GM23338 (cell line): ENCODE results near the gene GAS6. TPM values are rescaled to one million over a fixed set of nuclear protein-coding genes. Genes with fewer than 3 reads are reported as not detected.
A peak's percentile ranks its signal among the peaks of the same experiment; 100 is the strongest.
"Not testable (repeated sequence)": the region's sequence is repeated elsewhere in the genome, so short reads cannot be mapped to it uniquely, and the experiment has no call there.

Experiments
- ATAC-seq: fragments of 200-7000 bp; cut with Tn5 transposase; 3 replicates; pipeline ENCODE4 v1.9.1; 2020
- DNase-seq: peaks from one replicate; pipeline ENCODE4 v3.0.0-alpha.2; 2015; ENCODE audit warnings: low spot score
- H2AFZ ChIP-seq: fragments of 200-600 bp; sonication (generic); 2 replicates; pipeline ENCODE4 v1.8.0; 2016; ENCODE audit warnings: antibody characterized with exemption, mild to moderate bottlenecking, moderate library complexity
- H3F3A ChIP-seq: fragments of 200-600 bp; sonication (generic); replicated peaks from 2 replicates; pipeline ENCODE4 v1.8.0; 2017; ENCODE audit warnings: antibody characterized with exemption, mixed run types, low read depth
- H3K27ac ChIP-seq: fragments of 200-600 bp; sonication (generic); 2 replicates; pipeline ENCODE4 v1.6.1; 2016; ENCODE audit warnings: low read depth
- H3K27me3 ChIP-seq: fragments of 200-600 bp; sonication (generic); 2 replicates; pipeline ENCODE4 v1.8.0; 2016; ENCODE audit warnings: mild to moderate bottlenecking, mixed run types, moderate library complexity; ENCODE audit not compliant: insufficient read depth
- H3K36me3 ChIP-seq: fragments of 200-600 bp; sonication (generic); 2 replicates; pipeline ENCODE4 v1.8.0; 2016; ENCODE audit warnings: mild to moderate bottlenecking; ENCODE audit not compliant: insufficient read depth
- H3K4me1 ChIP-seq: fragments of 200-600 bp; sonication (generic); 2 replicates; pipeline ENCODE4 v1.8.0; 2016; ENCODE audit warnings: mild to moderate bottlenecking, moderate library complexity; ENCODE audit not compliant: insufficient read depth
- H3K4me2 ChIP-seq: fragments of 200-600 bp; sonication (generic); 2 replicates; pipeline ENCODE4 v1.7.1; 2017; ENCODE audit warnings: mixed run types
- H3K4me3 ChIP-seq: fragments of 200-600 bp; sonication (generic); 2 replicates; pipeline ENCODE4 v1.6.1; 2016; ENCODE audit warnings: mixed run types
- H3K79me2 ChIP-seq: fragments of 200-600 bp; sonication (generic); replicated peaks from 2 replicates; pipeline ENCODE4 v1.8.0; 2017; ENCODE audit warnings: mild to moderate bottlenecking; ENCODE audit not compliant: insufficient read depth
- H3K9me2 ChIP-seq: fragments of 200-600 bp; sonication (generic); 2 replicates; pipeline ENCODE4 v1.8.0; 2017; ENCODE audit not compliant: insufficient read depth
- H4K20me1 ChIP-seq: fragments of 200-600 bp; sonication (generic); replicated peaks from 2 replicates; pipeline ENCODE4 v1.8.0; 2017; ENCODE audit warnings: mild to moderate bottlenecking; ENCODE audit not compliant: insufficient read depth
- H3K27ac Mint-ChIP-seq: 2 replicates; pipeline ENCODE4 v1.8.0; 2020; ENCODE audit warnings: inconsistent platforms, mild to moderate bottlenecking, moderate library complexity, mixed read lengths
- H3K27me3 Mint-ChIP-seq: 3 replicates; pipeline ENCODE4 v1.8.0; 2022; ENCODE audit warnings: low read depth, mild to moderate bottlenecking, moderate library complexity, mixed read lengths, inconsistent platforms; ENCODE audit not compliant: insufficient read depth, poor library complexity
- H3K36me3 Mint-ChIP-seq: 3 replicates; pipeline ENCODE4 v1.8.0; 2021; ENCODE audit warnings: low read depth, mild to moderate bottlenecking, inconsistent platforms, moderate library complexity, mixed read lengths
- H3K4me1 Mint-ChIP-seq: 3 replicates; pipeline ENCODE4 v1.8.0; 2020; ENCODE audit warnings: mild to moderate bottlenecking, inconsistent platforms, mixed read lengths
- H3K4me3 Mint-ChIP-seq: 3 replicates; pipeline ENCODE4 v1.8.0; 2021; ENCODE audit warnings: moderate library complexity, mild to moderate bottlenecking, inconsistent platforms, mixed read lengths
- H3K9me3 Mint-ChIP-seq: 3 replicates; pipeline ENCODE4 v1.8.0; 2020; ENCODE audit warnings: moderate library complexity, mild to moderate bottlenecking, inconsistent platforms, mixed read lengths
- CREB1 ChIP-seq: fragments of 250-450 bp; sonication (Bioruptor Pico); IDR thresholded peaks from 2 replicates; pipeline ENCODE4 v1.5.0; 2020; ENCODE audit warnings: low read depth, mild to moderate bottlenecking, moderate library complexity
- EZH2 ChIP-seq: fragments of 200-600 bp; sonication (generic); IDR thresholded peaks from one replicate; pipeline ENCODE4 v1.8.0; 2017; ENCODE audit warnings: antibody characterized with exemption, mild to moderate bottlenecking, low read depth; ENCODE audit not compliant: unreplicated experiment
- EZH2phosphoT487 ChIP-seq: fragments of 200-600 bp; sonication (generic); IDR thresholded peaks from one replicate; pipeline ENCODE4 v1.8.1; 2018; ENCODE audit warnings: antibody characterized with exemption; ENCODE audit not compliant: unreplicated experiment
- polyA plus RNA-seq: library from polyadenylated mRNA; unstranded; fragments of >200 nt; fragmentation: Nextera tagmentation; extraction: Ambion mirVana; gene quantifications from 2 replicates; pipeline ENCODE4 v1.2.1, GENCODE V29; 2016
- total RNA-seq: library from RNA; depleted of rRNA; stranded (reverse); fragments of >200 nt; shearing (Covaris generic); gene quantifications from 2 replicates; pipeline ENCODE4 v1.2.3, GENCODE V29; 2014
- TF ChIP-seq, protein P1 (sequence below): IDR thresholded peaks from one replicate; pipeline ENCODE4 v1.6.1; 2018; ENCODE audit warnings: antibody characterized with exemption; ENCODE audit not compliant: unreplicated experiment
- TF ChIP-seq, protein P2 (sequence below): IDR thresholded peaks from 2 replicates; pipeline ENCODE4 v1.6.1; 2016; ENCODE audit warnings: antibody characterized with exemption

GAS6 gene
- total and polyA plus RNA-seq, 2 experiments from 2014 or later: 7.9 to 21.2 TPM

DNA sequence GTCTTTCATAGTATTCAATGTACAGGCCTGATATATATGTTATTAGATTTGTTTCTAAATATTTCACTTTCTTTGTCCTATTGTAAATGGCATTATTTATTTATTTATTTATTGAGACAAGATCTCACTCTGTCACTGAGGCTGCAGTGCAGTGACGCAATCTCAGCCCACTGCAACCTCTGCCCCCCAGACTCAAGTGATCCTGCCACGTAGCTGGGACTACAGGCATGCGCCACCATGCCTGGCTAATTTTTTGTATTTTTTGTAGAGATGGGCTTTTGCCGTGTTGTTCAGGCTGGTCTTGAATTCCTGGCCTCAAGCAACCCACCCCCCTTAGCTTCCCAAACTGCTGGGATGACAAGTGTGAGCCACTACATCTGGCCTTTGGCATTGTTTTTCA is 5.4 kb upstream of the GAS6 start (continued):
- TF ChIP-seq, protein P1, sequence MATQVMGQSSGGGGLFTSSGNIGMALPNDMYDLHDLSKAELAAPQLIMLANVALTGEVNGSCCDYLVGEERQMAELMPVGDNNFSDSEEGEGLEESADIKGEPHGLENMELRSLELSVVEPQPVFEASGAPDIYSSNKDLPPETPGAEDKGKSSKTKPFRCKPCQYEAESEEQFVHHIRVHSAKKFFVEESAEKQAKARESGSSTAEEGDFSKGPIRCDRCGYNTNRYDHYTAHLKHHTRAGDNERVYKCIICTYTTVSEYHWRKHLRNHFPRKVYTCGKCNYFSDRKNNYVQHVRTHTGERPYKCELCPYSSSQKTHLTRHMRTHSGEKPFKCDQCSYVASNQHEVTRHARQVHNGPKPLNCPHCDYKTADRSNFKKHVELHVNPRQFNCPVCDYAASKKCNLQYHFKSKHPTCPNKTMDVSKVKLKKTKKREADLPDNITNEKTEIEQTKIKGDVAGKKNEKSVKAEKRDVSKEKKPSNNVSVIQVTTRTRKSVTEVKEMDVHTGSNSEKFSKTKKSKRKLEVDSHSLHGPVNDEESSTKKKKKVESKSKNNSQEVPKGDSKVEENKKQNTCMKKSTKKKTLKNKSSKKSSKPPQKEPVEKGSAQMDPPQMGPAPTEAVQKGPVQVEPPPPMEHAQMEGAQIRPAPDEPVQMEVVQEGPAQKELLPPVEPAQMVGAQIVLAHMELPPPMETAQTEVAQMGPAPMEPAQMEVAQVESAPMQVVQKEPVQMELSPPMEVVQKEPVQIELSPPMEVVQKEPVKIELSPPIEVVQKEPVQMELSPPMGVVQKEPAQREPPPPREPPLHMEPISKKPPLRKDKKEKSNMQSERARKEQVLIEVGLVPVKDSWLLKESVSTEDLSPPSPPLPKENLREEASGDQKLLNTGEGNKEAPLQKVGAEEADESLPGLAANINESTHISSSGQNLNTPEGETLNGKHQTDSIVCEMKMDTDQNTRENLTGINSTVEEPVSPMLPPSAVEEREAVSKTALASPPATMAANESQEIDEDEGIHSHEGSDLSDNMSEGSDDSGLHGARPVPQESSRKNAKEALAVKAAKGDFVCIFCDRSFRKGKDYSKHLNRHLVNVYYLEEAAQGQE: no peak
- TF ChIP-seq EZH2phosphoT487 (no peak), EZH2 (no peak)
- TF ChIP-seq, protein P2, sequence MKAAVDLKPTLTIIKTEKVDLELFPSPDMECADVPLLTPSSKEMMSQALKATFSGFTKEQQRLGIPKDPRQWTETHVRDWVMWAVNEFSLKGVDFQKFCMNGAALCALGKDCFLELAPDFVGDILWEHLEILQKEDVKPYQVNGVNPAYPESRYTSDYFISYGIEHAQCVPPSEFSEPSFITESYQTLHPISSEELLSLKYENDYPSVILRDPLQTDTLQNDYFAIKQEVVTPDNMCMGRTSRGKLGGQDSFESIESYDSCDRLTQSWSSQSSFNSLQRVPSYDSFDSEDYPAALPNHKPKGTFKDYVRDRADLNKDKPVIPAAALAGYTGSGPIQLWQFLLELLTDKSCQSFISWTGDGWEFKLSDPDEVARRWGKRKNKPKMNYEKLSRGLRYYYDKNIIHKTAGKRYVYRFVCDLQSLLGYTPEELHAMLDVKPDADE: no peak

DNA sequence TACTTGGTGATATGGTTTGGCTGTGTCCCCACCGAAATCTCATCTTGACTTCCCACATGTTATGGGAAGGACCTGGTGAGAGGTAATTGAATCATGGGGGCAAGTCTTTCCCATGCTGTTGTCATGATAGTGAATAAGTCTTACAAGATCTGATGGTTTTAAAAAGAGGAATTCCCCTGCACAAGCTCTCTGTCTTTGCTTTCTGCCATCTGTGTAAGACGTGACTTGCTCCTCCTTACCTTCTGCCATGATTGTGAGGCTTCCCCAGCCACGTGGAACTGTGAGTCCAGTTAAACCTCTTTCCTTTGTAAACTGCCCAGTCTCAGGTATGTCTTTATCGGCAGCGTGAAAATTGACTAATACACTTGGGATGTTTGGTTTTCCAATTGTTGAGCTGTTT is 4.0 kb upstream of the GAS6 start:
- H3K4me3 Mint-ChIP-seq, H3K4me1 ChIP-seq, H3K27ac ChIP-seq, H3K36me3 Mint-ChIP-seq, H3K4me2 ChIP-seq, H3K36me3 ChIP-seq, H2AFZ ChIP-seq, H3K4me3 ChIP-seq, H3K79me2 ChIP-seq, ATAC-seq, DNase-seq, H3F3A ChIP-seq, H4K20me1 ChIP-seq, H3K27ac Mint-ChIP-seq, H3K9me3 Mint-ChIP-seq, H3K9me2 ChIP-seq: not testable (repeated sequence)
- peaks cover 17% of the 10 kb centered on the region for H3K27me3 Mint-ChIP-seq
- peaks cover 26% of the 10 kb centered on the region for H3K27me3 ChIP-seq
- peaks cover 18% of the 10 kb centered on the region; the same call in 2 of the 3 replicates for H3K4me1 Mint-ChIP-seq

DNA sequence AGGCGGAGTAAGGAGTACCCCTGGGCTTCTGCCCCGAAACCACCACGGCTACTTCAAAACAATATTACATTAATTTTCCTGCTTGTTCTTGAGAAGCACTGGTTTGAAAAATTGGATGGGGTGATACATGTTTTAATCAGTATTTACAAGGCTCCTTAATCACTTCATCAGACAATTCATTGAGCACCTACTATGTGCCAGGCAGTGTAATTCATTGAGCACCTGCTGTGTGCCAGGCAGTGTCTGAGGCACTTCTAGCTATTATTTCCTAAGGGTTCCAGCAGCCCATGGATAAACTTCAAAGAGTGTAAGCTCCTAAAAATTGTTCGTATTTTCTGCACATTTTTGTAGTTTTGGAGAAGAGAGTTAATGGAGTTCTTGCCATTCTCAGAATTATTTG is 1.6 kb upstream of the GAS6 start:
- peaks cover 8% of the 10 kb centered on the region; the same call in 1 of the 3 replicates for H3K9me3 Mint-ChIP-seq
- H3K27ac Mint-ChIP-seq: no peak overlapping the region
- Histone ChIP-seq H3K4me3 (no peak overlapping the region), H3K79me2 (0 out of 2 replicates have a peak, but pooled peaks cover 3% of the 10 kb centered on the region), H3F3A (peaks cover 14% of the 10 kb centered on the region; the same call in 1 of the 2 replicates), H3K36me3 (no peaks in the 10 kb centered on the region), H3K27ac (no peak overlapping the region), H3K9me2 (no peaks in the 10 kb centered on the region), H4K20me1 (no peaks in the 10 kb centered on the region), H2AFZ (no peak overlapping the region), H3K4me1 (peaks cover 25% of the 10 kb centered on the region), H3K27me3 (peaks cover 33% of the 10 kb centered on the region), H3K4me2 (no peak overlapping the region)
- DNase-seq (no peak), ATAC-seq (no peak)
- no peak for TF ChIP-seq CREB1 (CRISPR knock-in tag)
- TF ChIP-seq, protein P1: no peak
- peaks cover 37% of the 10 kb centered on the region for H3K27me3 Mint-ChIP-seq
- H3K4me3 Mint-ChIP-seq: peak overlapping the region; percentile 30; the same call in 2 of the 3 replicates
- peaks cover 28% of the 10 kb centered on the region for H3K4me1 Mint-ChIP-seq
- peaks cover 5% of the 10 kb centered on the region; the same call in 2 of the 3 replicates for H3K36me3 Mint-ChIP-seq
